Neuronal stem cell (in vitro differentiated cells): ENCODE data around the gene POPDC3.

Experiments
- DNase-seq: peaks from one replicate; pipeline ENCODE4 v3.0.0-alpha.2; 2013; ENCODE audit warnings: low spot score
- H2AFZ ChIP-seq: one replicate; pipeline ENCODE4 v1.6.1; 2013; ENCODE audit warnings: mild to moderate bottlenecking, low read length, inconsistent platforms
- H2AK5ac ChIP-seq: 2 replicates; pipeline ENCODE4 v1.6.1; 2013; ENCODE audit warnings: low read depth, mild to moderate bottlenecking, inconsistent platforms, low read length, moderate library complexity, mixed read lengths
- H2BK120ac ChIP-seq: 2 replicates; pipeline ENCODE4 v1.6.1; 2013; ENCODE audit warnings: low read depth, mild to moderate bottlenecking, inconsistent platforms, low read length, moderate library complexity, mixed read lengths
- H2BK12ac ChIP-seq: one replicate; pipeline ENCODE4 v1.6.1; 2013; ENCODE audit warnings: low read length, inconsistent platforms
- H2BK15ac ChIP-seq: 2 replicates; pipeline ENCODE4 v1.6.1; 2013; ENCODE audit warnings: mild to moderate bottlenecking, low read length, inconsistent platforms, mixed read lengths
- H2BK5ac ChIP-seq: one replicate; pipeline ENCODE4 v1.6.1; 2013; ENCODE audit warnings: inconsistent platforms, mild to moderate bottlenecking, low read length, moderate library complexity
- H3K14ac ChIP-seq: one replicate; pipeline ENCODE4 v1.6.1; 2013; ENCODE audit warnings: low read length, inconsistent platforms
- H3K18ac ChIP-seq: 2 replicates; pipeline ENCODE4 v1.6.1; 2013; ENCODE audit warnings: low read length, inconsistent platforms
- H3K23ac ChIP-seq: 2 replicates; pipeline ENCODE4 v1.6.1; 2013; ENCODE audit warnings: low read depth, mild to moderate bottlenecking, mixed read lengths, low read length, inconsistent platforms; ENCODE audit not compliant: poor library complexity
- H3K27ac ChIP-seq: replicated peaks from 3 replicates; pipeline ENCODE4 v1.5.1; 2013; ENCODE audit warnings: low read length, inconsistent platforms
- H3K27me3 ChIP-seq, 3 experiments: 2 replicates each; pipeline ENCODE4 v1.6.1; 2013; ENCODE audit warnings: low read length in 3 of 3, mild to moderate bottlenecking in 2 of 3, inconsistent platforms in 1 of 3, low read depth in 1 of 3, mixed read lengths in 1 of 3, moderate library complexity in 1 of 3; ENCODE audit not compliant: control insufficient read depth in 3 of 3, insufficient read depth in 3 of 3
- H3K36me3 ChIP-seq, 2 donors: replicated peaks in 1 of 2; 2 replicates each; pipeline ENCODE4 v1.6.1; 2013; ENCODE audit warnings: low read length in 2 of 2; ENCODE audit not compliant: control insufficient read depth in 2 of 2, insufficient read depth in 2 of 2
- H3K4ac ChIP-seq: 2 replicates; pipeline ENCODE4 v1.6.1; 2013; ENCODE audit warnings: inconsistent platforms, mild to moderate bottlenecking, low read length, moderate library complexity
- H3K4me1 ChIP-seq, 2 donors: 1 replicate in 1 of 2; 2 replicates in 1 of 2; pipeline ENCODE4 v1.6.1; 2013; ENCODE audit warnings: low read length in 2 of 2, low read depth in 1 of 2; ENCODE audit not compliant: control insufficient read depth in 2 of 2, insufficient read depth in 1 of 2
- H3K4me2 ChIP-seq: one replicate; pipeline ENCODE4 v1.6.1; 2013; ENCODE audit warnings: mild to moderate bottlenecking, low read length, inconsistent platforms; ENCODE audit not compliant: insufficient read depth, poor library complexity, severe bottlenecking
- H3K4me3 ChIP-seq, 2 donors: 2 replicates each; pipeline ENCODE4 v1.5.1; 2013; ENCODE audit warnings: low read length in 2 of 2, mild to moderate bottlenecking in 2 of 2, inconsistent platforms in 1 of 2, moderate library complexity in 1 of 2
- H3K79me1 ChIP-seq: one replicate; pipeline ENCODE4 v1.6.1; 2013; ENCODE audit warnings: low read depth, mild to moderate bottlenecking, inconsistent platforms, low read length, moderate library complexity
- H3K9ac ChIP-seq: one replicate; pipeline ENCODE4 v1.6.1; 2013; ENCODE audit warnings: mild to moderate bottlenecking, low read depth, low read length, inconsistent platforms; ENCODE audit not compliant: poor library complexity
- H3K9me3 ChIP-seq, 2 donors: replicated peaks in 1 of 2; 2 replicates each; pipeline versions ENCODE3 to v1.6.1; 2013; ENCODE audit warnings: low read length in 2 of 2, mild to moderate bottlenecking in 2 of 2, inconsistent platforms in 1 of 2, low read depth in 1 of 2, mixed read lengths in 1 of 2, moderate library complexity in 1 of 2; ENCODE audit not compliant: control insufficient read depth in 2 of 2, insufficient read depth in 1 of 2
- H4K8ac ChIP-seq: one replicate; pipeline ENCODE4 v1.6.1; 2013; ENCODE audit warnings: low read depth, mild to moderate bottlenecking, inconsistent platforms, low read length, moderate library complexity
- H4K91ac ChIP-seq: one replicate; pipeline ENCODE4 v1.6.1; 2013; ENCODE audit warnings: low read length, low read depth, mild to moderate bottlenecking, inconsistent platforms; ENCODE audit not compliant: poor library complexity
- WGBS, 2 donors: extraction: QIAGEN DNeasy Blood & Tissue Kit; methylation state at CpG; one replicate each; pipeline ENCODE4 v1.1.7; 2013; ENCODE audit warnings: missing lambda C conversion rate in 2 of 2, mixed read lengths in 1 of 2; ENCODE audit not compliant: insufficient read length in 2 of 2, insufficient replicate concordance in 1 of 2; ENCODE audit errors: extremely low coverage in 2 of 2; 5-methylcytosine and 5-hydroxymethylcytosine counted together

The POPDC3 gene

GRCh38 chr6:105178636-105179035 lies 1.2 kb downstream of the POPDC3 start:
- Histone ChIP-seq H4K91ac (no peak overlapping the region), H3K9me3 (no peaks in the 10 kb centered on the region), H2BK120ac (no peak overlapping the region), H3K4me1 (peaks cover 0 to 3% of the 10 kb centered on the region in 2 donors), H3K23ac (no peak overlapping the region), H2BK5ac (no peak overlapping the region), H4K8ac (no peak overlapping the region), H3K4ac (no peak overlapping the region), H2BK12ac (no peak overlapping the region), H3K36me3 (no peaks in the 10 kb centered on the region), H3K9ac (no peak overlapping the region), H3K79me1 (no peaks in the 10 kb centered on the region), H3K4me3 (no peak overlapping the region), H3K27me3 (peaks cover 0 to 64% (median 6%) of the 10 kb centered on the region in 3 experiments), H2AK5ac (no peak overlapping the region), H2BK15ac (no peak overlapping the region), H3K4me2 (no peak overlapping the region), H2AFZ (no peak overlapping the region), H3K14ac (no peak overlapping the region), H3K27ac (no peak overlapping the region), H3K18ac (no peak overlapping the region)
- DNase-seq, result no peak
- WGBS, 2 donors, result no CpG with 5 or more reads among the region's 5 CpGs

- Histone ChIP-seq H3K4me3 (no peak overlapping the region), H4K8ac (no peak overlapping the region), H3K18ac (no peak overlapping the region)
These were observed 1.7 kb downstream of the POPDC3 start for GRCh38 chr6:105178110-105178509.

GRCh38 chr6:105177556-105177955 lies 2.3 kb downstream of the POPDC3 start:
- no peak for DNase-seq
- Histone ChIP-seq H3K36me3 (no peaks in the 10 kb centered on the region), H3K27me3 (peaks cover 0 to 53% (median 6%) of the 10 kb centered on the region in 3 experiments), H3K27ac (no peak overlapping the region), H4K91ac (no peak overlapping the region), H3K23ac (no peak overlapping the region), H3K18ac (no peak overlapping the region), H3K79me1 (no peaks in the 10 kb centered on the region), H2BK12ac (no peak overlapping the region), H3K4me3 (no peak overlapping the region), H3K9me3 (no peaks in the 10 kb centered on the region), H3K14ac (no peak overlapping the region), H3K4ac (no peak overlapping the region), H3K4me1 (peaks cover 0 to 3% of the 10 kb centered on the region in 2 donors), H3K9ac (no peak overlapping the region), H2AK5ac (no peak overlapping the region), H3K4me2 (no peak overlapping the region), H2BK15ac (no peak overlapping the region), H4K8ac (no peak overlapping the region), H2AFZ (no peak overlapping the region), H2BK120ac (no peak overlapping the region), H2BK5ac (no peak overlapping the region)
- whole genome bisulfite sequencing, 2 donors, result no CpG with 5 or more reads among the region's 2 CpGs

More at GRCh38 chr6:105178110-105178509, 1.7 kb downstream of the POPDC3 start:
- no peak for DNase-seq
- H2BK12ac ChIP-seq, result no peak overlapping the region
- no peaks in the 10 kb centered on the region for H3K36me3 ChIP-seq
- no peak overlapping the region for H2BK5ac ChIP-seq
- no peaks in the 10 kb centered on the region for H3K79me1 ChIP-seq
- H2AK5ac ChIP-seq, result no peak overlapping the region
- no peak overlapping the region for H2AFZ ChIP-seq
- no CpG with 5 or more reads among the region's 1 CpG for WGBS, 2 donors
- H2BK15ac ChIP-seq, result no peak overlapping the region
- no peak overlapping the region for H3K14ac ChIP-seq
- H3K27ac ChIP-seq, result no peak overlapping the region
- no peak overlapping the region for H3K23ac ChIP-seq
- H3K4ac ChIP-seq, result no peak overlapping the region
- H3K27me3 ChIP-seq, result peaks cover 0 to 59% (median 6%) of the 10 kb centered on the region in 3 experiments
- H4K91ac ChIP-seq, result no peak overlapping the region
- H3K4me2 ChIP-seq, result no peak overlapping the region
- H2BK120ac ChIP-seq, result no peak overlapping the region
- H3K4me1 ChIP-seq, result peaks cover 0 to 3% of the 10 kb centered on the region in 2 donors
- H3K9ac ChIP-seq, result no peak overlapping the region
- no peaks in the 10 kb centered on the region for H3K9me3 ChIP-seq

- H3K23ac ChIP-seq, result no peak overlapping the region
- no peak overlapping the region for H2BK5ac ChIP-seq
- no peak overlapping the region for H4K91ac ChIP-seq
- H3K9ac ChIP-seq, result no peak overlapping the region
- no peak overlapping the region for H3K14ac ChIP-seq
- H4K8ac ChIP-seq, result no peak overlapping the region
- no peak overlapping the region for H2BK15ac ChIP-seq
- no peaks in the 10 kb centered on the region for H3K79me1 ChIP-seq
- no peak overlapping the region for H2BK12ac ChIP-seq
- no peak overlapping the region for H2AFZ ChIP-seq
- no peak overlapping the region for H3K4me3 ChIP-seq
- no peak overlapping the region for H3K4ac ChIP-seq
- no peaks in the 10 kb centered on the region for H3K36me3 ChIP-seq
- H3K4me1 ChIP-seq, result no peaks in the 10 kb centered on the region
- DNase-seq, result no peak
- no peaks in the 10 kb centered on the region for H3K9me3 ChIP-seq
- H3K18ac ChIP-seq, result no peak overlapping the region
- H2AK5ac ChIP-seq, result no peak overlapping the region
- no peak overlapping the region for H3K27ac ChIP-seq
- H3K27me3 ChIP-seq, result peaks cover 0 to 26% (median 6%) of the 10 kb centered on the region in 3 experiments
- no peak overlapping the region for H2BK120ac ChIP-seq
- no CpG with 5 or more reads among the region's 6 CpGs for WGBS, 2 donors
- no peak overlapping the region for H3K4me2 ChIP-seq
These were observed 5.3 kb downstream of the POPDC3 start for GRCh38 chr6:105174512-105174911.
